Right ventricle myocardium superior (tissue), 1 donor: ENCODE measurements around the gene AP2S1. TPM values are rescaled to one million over a fixed set of nuclear protein-coding genes. Genes with fewer than 3 reads are reported as not detected.
"Not testable (repeated sequence)": the region's sequence is repeated elsewhere in the genome, so short reads cannot be mapped to it uniquely, and the experiment has no call there.

Experiments
- ATAC-seq: fragments of 200-7000 bp; cut with Tn5 transposase; one replicate; pipeline ENCODE4 v1.9.1; 2020; ENCODE audit warnings: mild to moderate bottlenecking; ENCODE audit not compliant: poor library complexity
- DNase-seq: peaks from one replicate; pipeline ENCODE4 v3.0.0-alpha.2; 2020
- intact Hi-C: fragments of 100-400 bp; cut with DNase I; formaldehyde crosslinking; loops from one replicate; pipeline ENCODE4 v1.11.2; 2022
- total RNA-seq: library from RNA; stranded (reverse); fragmentation: NEBNext Ultra II Directional; extraction: Animal tissue kit (Norgen Biotek cat#: 25700); gene quantifications from one replicate; pipeline ENCODE4 v1.2.1, GENCODE V29; 2021
- donor health status: DM: no; HTN: yes; CAD: no; lungs with severe emphysema.

The AP2S1 gene
- total RNA-seq, 1 donor from 2014 or later: 78.0 TPM

- peak; percentile 50 for ATAC-seq
These were observed 28.9 kb downstream of the AP2S1 start for GRCh38 chr19:46821512-46822409.

GRCh38 chr19:46818812-46819211 is 31.8 kb downstream of the AP2S1 start:
- intact Hi-C loops: no loop called here

More at GRCh38 chr19:46821512-46822409, 28.9 kb downstream of the AP2S1 start:
- intact Hi-C loops: no loop called here
- DNase-seq: peak; percentile 55

GRCh38 chr19:46815833-46816627 is 34.6 kb downstream of the AP2S1 start:
- no peak for DNase-seq
- no peak for ATAC-seq
- intact Hi-C loops: no loop called here

More at GRCh38 chr19:46818812-46819211, 31.8 kb downstream of the AP2S1 start:
- no peak for ATAC-seq
- DNase-seq: no peak

- peak; percentile 75 for ATAC-seq
- intact Hi-C loops: no loop called here
These were observed 36.7 kb downstream of the AP2S1 start for GRCh38 chr19:46813839-46814358.

GRCh38 chr19:46812977-46813838 is 37.4 kb downstream of the AP2S1 start:
- DNase-seq (no peak), ATAC-seq (peak; percentile 49)
- intact Hi-C loops: no loop called here

More at GRCh38 chr19:46813839-46814358, 36.7 kb downstream of the AP2S1 start:
- DNase-seq: peak; percentile 79

GRCh38 chr19:46809534-46810272 is 40.9 kb downstream of the AP2S1 start:
- intact Hi-C loops: no loop called here
- DNase-seq: no peak
- no peak for ATAC-seq

- ATAC-seq: no peak
- intact Hi-C loops: no loop called here
- DNase-seq: no peak
These were observed 44.0 kb downstream of the AP2S1 start for GRCh38 chr19:46806656-46807055.

- ATAC-seq, intact Hi-C loops, DNase-seq: not testable (repeated sequence)
These were observed 46.2 kb downstream of the AP2S1 start for GRCh38 chr19:46804432-46804831.

GRCh38 chr19:46803555-46803954 is 47.1 kb downstream of the AP2S1 start:
- ATAC-seq: no peak
- intact Hi-C loops: no loop called here
- no peak for DNase-seq

GRCh38 chr19:46802152-46802551 is 48.5 kb downstream of the AP2S1 start:
- DNase-seq: no peak
- ATAC-seq: no peak
- intact Hi-C loops: no loop called here

GRCh38 chr19:46798713-46799112 is 51.9 kb downstream of the AP2S1 start:
- intact Hi-C loops: no loop called here
- ATAC-seq (no peak), DNase-seq (no peak)

GRCh38 chr19:46797881-46798280 is 52.8 kb downstream of the AP2S1 start:
- DNase-seq (no peak), ATAC-seq (no peak)
- intact Hi-C loops: no loop called here

GRCh38 chr19:46791944-46792343 is 58.7 kb downstream of the AP2S1 start:
- intact Hi-C loops: no loop called here
- no peak for ATAC-seq

GRCh38 chr19:46789371-46789770 is 61.3 kb downstream of the AP2S1 start:
- ATAC-seq (no peak), DNase-seq (no peak)
- intact Hi-C loops: no loop called here

More at GRCh38 chr19:46791944-46792343, 58.7 kb downstream of the AP2S1 start:
- no peak for DNase-seq

GRCh38 chr19:46788968-46789338 is 61.7 kb downstream of the AP2S1 start:
- DNase-seq (no peak), ATAC-seq (no peak)
- intact Hi-C loops: no loop called here

- DNase-seq: peak; percentile 98
- peak; percentile 88 for ATAC-seq
- intact Hi-C loops: no loop called here
These were observed 62.2 kb downstream of the AP2S1 start, which contains the start of gene SLC1A5 for GRCh38 chr19:46788262-46788967. Gene SLC1A5, minus strand, starts transcription at chr19:46788594. Its CDS starts 629 bp downstream, at chr19:46787965.
